ENCODE measurements around the gene TMEM165.

TMEM165 gene

GRCh38 chr4:55395529-55396307 lies at the start of gene TMEM165:
Gene TMEM165 (plus strand): TSS chr4:55395957. CDS start chr4:55396190, 233 bp downstream.
- H3K27me3 ChIP-seq (ENCODE audit: insufficient read depth, poor library complexity, severe bottlenecking): no peaks in the 10 kb centered on the region
- DNase-seq (ENCODE audit: low spot score) (peak; percentile 94), ATAC-seq (ENCODE audit: low read depth) (peak; percentile 95)
- no peak for TF ChIP-seq CTCF (IDR thresholded peaks at IDR 0.05; ENCODE audit: poor library complexity, severe bottlenecking)
- peak within 1 kb of the TSS; percentile 88 for H3K4me3 ChIP-seq (ENCODE audit: severe bottlenecking)
- peak within 1 kb of the TSS; percentile 82 for H3K27ac ChIP-seq (ENCODE audit: poor library complexity, severe bottlenecking)
- peaks cover 15% of the 10 kb centered on the region for H3K4me1 ChIP-seq (ENCODE audit: insufficient read depth, poor library complexity, severe bottlenecking)
- H3K36me3 ChIP-seq (ENCODE audit: low read depth): peaks cover 33% of the 10 kb centered on the region
- H3K9me3 ChIP-seq (ENCODE audit: severe bottlenecking): peaks cover 2% of the 10 kb centered on the region

- Histone ChIP-seq H3K4me1 (ENCODE audit: insufficient read depth, poor library complexity, severe bottlenecking) (peaks cover 29% of the 10 kb centered on the region), H3K4me3 (ENCODE audit: severe bottlenecking) (peak within 1 kb of the TSS; percentile 71), H3K27me3 (ENCODE audit: insufficient read depth, poor library complexity, severe bottlenecking) (no peaks in the 10 kb centered on the region), H3K27ac (ENCODE audit: poor library complexity, severe bottlenecking) (peak within 1 kb of the TSS; percentile 60), H3K9me3 (ENCODE audit: severe bottlenecking) (no peaks in the 10 kb centered on the region), H3K36me3 (ENCODE audit: low read depth) (no peaks in the 10 kb centered on the region)
- DNase-seq (ENCODE audit: low spot score) (no peak), ATAC-seq (ENCODE audit: low read depth) (peak; percentile 86)
- TF ChIP-seq CTCF (IDR thresholded peaks at IDR 0.05; ENCODE audit: poor library complexity, severe bottlenecking): peak; percentile 97
Measured at GRCh38 chr4:55345980-55346850, 49.5 kb upstream of the TMEM165 start, which contains the start of gene SRD5A3. Gene SRD5A3 (plus strand): TSS chr4:55346242. CDS start chr4:55346337, 95 bp downstream.

- no peaks in the 10 kb centered on the region for H3K9me3 ChIP-seq (ENCODE audit: severe bottlenecking)
- DNase-seq (ENCODE audit: low spot score) (no peak), ATAC-seq (ENCODE audit: low read depth) (no peak)
- peak overlapping the region; percentile 60 for H3K27ac ChIP-seq (ENCODE audit: poor library complexity, severe bottlenecking)
- no peaks in the 10 kb centered on the region for H3K36me3 ChIP-seq (ENCODE audit: low read depth)
- H3K27me3 ChIP-seq (ENCODE audit: insufficient read depth, poor library complexity, severe bottlenecking): no peaks in the 10 kb centered on the region
- peaks cover 30% of the 10 kb centered on the region for H3K4me1 ChIP-seq (ENCODE audit: insufficient read depth, poor library complexity, severe bottlenecking)
- TF ChIP-seq CTCF (IDR thresholded peaks at IDR 0.05; ENCODE audit: poor library complexity, severe bottlenecking): no peak
- H3K4me3 ChIP-seq (ENCODE audit: severe bottlenecking): peak overlapping the region; percentile 71
Measured at GRCh38 chr4:55346851-55347255, 48.9 kb upstream of the TMEM165 start.

- peak overlapping the region; percentile 60 for H3K27ac ChIP-seq (ENCODE audit: poor library complexity, severe bottlenecking)
- TF ChIP-seq CTCF (IDR thresholded peaks at IDR 0.05; ENCODE audit: poor library complexity, severe bottlenecking): no peak
- ATAC-seq (ENCODE audit: low read depth) (no peak), DNase-seq (ENCODE audit: low spot score) (no peak)
- no peaks in the 10 kb centered on the region for H3K9me3 ChIP-seq (ENCODE audit: severe bottlenecking)
- no peaks in the 10 kb centered on the region for H3K36me3 ChIP-seq (ENCODE audit: low read depth)
- no peak overlapping the region for H3K4me3 ChIP-seq (ENCODE audit: severe bottlenecking)
- no peaks in the 10 kb centered on the region for H3K27me3 ChIP-seq (ENCODE audit: insufficient read depth, poor library complexity, severe bottlenecking)
- peaks cover 30% of the 10 kb centered on the region for H3K4me1 ChIP-seq (ENCODE audit: insufficient read depth, poor library complexity, severe bottlenecking)
Measured at GRCh38 chr4:55347610-55348228, 48.0 kb upstream of the TMEM165 start.
